SH-SY5Y (cell line): ENCODE measurements around the gene TECTA.

Source experiments
- GATA2 ChIP-seq: IDR thresholded peaks from 2 replicates; pipeline ENCODE4 v1.6.1; 2011; ENCODE audit warnings: mild to moderate bottlenecking, low read depth, low read length
- GATA3 ChIP-seq: IDR thresholded peaks from 2 replicates; pipeline ENCODE4 v1.6.1; 2011; ENCODE audit warnings: low read depth, mild to moderate bottlenecking, low read length, moderate library complexity

GRCh38 chr11:121211626-121212025 lies 110.6 kb downstream of the TECTA start:
- no peak for TF ChIP-seq GATA2
- no peak for TF ChIP-seq GATA3
